ENCODE results near the gene ATG2B.

ATG2B gene

DNA sequence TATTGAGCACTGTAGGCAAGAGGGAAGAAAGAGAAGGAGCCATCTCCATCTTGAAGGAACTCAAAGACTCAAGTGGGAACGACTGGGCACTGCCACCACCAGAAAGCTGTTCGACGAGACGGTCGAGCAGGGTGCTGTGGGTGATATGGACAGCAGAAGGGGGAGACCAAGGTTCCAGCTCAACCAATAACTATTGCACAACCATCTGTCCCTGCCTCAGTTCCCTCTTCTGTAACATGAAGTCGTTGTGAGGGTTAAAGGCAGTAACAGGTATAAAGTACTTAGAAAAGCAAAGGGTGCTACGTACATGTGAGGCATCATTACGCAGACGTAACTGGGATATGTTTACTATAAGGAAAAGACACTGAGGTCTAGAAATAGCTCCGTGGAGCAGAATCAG lies 121.0 kb downstream of the ATG2B start:
- no peak overlapping the region for H3K4me3 ChIP-seq (ENCODE audit: low read length)
- TF ChIP-seq, protein P1, sequence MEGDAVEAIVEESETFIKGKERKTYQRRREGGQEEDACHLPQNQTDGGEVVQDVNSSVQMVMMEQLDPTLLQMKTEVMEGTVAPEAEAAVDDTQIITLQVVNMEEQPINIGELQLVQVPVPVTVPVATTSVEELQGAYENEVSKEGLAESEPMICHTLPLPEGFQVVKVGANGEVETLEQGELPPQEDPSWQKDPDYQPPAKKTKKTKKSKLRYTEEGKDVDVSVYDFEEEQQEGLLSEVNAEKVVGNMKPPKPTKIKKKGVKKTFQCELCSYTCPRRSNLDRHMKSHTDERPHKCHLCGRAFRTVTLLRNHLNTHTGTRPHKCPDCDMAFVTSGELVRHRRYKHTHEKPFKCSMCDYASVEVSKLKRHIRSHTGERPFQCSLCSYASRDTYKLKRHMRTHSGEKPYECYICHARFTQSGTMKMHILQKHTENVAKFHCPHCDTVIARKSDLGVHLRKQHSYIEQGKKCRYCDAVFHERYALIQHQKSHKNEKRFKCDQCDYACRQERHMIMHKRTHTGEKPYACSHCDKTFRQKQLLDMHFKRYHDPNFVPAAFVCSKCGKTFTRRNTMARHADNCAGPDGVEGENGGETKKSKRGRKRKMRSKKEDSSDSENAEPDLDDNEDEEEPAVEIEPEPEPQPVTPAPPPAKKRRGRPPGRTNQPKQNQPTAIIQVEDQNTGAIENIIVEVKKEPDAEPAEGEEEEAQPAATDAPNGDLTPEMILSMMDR (conservative IDR thresholded peaks at IDR 0.05; ENCODE audit: low read length): no peak

DNA sequence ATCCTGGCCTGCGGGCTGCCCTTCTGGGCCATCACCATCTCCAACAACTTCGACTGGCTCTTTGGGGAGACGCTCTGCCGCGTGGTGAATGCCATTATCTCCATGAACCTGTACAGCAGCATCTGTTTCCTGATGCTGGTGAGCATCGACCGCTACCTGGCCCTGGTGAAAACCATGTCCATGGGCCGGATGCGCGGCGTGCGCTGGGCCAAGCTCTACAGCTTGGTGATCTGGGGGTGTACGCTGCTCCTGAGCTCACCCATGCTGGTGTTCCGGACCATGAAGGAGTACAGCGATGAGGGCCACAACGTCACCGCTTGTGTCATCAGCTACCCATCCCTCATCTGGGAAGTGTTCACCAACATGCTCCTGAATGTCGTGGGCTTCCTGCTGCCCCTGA lies 122.5 kb downstream of the ATG2B start:
- TF ChIP-seq, protein P1 (conservative IDR thresholded peaks at IDR 0.05; ENCODE audit: low read length): no peak
- no peak overlapping the region for H3K4me3 ChIP-seq (ENCODE audit: low read length)
- no peak for DNase-seq (ENCODE audit: low read depth)

More for the DNA sequence above, 121.0 kb downstream of the ATG2B start:
- no peak for DNase-seq (ENCODE audit: low read depth)

DNA sequence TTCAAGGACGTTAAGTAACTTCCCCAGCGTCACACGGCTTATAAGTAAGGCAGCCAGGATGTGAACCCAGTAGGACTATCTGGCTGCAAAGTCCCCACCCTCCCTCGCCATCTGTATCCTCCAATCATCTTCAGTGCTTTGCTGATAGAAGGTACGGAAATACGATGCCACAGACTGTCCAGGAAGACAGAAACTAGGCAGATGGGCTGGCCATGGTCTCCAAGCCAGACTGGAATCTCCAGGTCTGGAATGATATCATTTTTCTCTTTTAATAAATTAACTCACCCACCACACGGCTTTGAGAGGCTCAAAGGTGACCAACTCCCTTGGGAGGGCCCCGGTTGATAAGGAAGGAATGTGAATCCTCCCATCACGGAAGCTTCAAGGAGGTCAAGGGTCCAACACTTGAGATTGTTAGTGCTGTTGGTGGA lies 123.4 kb downstream of the ATG2B start:
- DNase-seq (ENCODE audit: low read depth): no peak
- TF ChIP-seq, protein P1 (conservative IDR thresholded peaks at IDR 0.05; ENCODE audit: low read length): no peak
- no peak overlapping the region for H3K4me3 ChIP-seq (ENCODE audit: low read length)

DNA sequence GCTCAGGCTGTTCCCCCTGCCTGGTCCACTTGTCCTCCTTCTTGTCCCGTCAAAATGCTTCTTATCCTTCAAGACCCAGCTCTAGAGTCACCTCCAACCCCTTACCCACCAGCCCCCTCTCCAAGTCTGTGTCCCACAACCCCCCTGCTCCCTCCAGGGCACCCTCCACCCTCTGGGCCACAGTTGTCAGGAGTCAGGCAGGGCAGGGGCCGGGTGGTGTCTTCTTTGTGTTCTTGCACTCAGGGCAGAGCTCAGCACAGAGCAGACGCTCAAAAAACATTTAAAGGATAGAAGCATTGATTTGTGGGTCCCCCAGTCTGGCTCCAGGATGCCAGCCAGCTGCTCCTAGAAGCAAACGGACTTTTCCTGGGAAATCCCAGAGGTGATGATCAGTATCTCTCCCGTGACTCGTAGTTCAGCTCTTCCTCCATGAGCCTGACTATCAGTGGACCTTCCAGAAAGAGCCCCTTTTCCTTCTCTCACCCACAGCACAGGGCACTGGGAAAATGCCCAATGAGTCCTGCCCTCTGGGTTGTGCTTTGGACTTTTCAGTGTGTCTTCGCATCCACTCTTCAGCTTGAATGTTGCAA lies 124.4 kb downstream of the ATG2B start:
- TF ChIP-seq, protein P1 (conservative IDR thresholded peaks at IDR 0.05; ENCODE audit: low read length): no peak
- no peak for DNase-seq (ENCODE audit: low read depth)
- H3K4me3 ChIP-seq (ENCODE audit: low read length): no peak overlapping the region

DNA sequence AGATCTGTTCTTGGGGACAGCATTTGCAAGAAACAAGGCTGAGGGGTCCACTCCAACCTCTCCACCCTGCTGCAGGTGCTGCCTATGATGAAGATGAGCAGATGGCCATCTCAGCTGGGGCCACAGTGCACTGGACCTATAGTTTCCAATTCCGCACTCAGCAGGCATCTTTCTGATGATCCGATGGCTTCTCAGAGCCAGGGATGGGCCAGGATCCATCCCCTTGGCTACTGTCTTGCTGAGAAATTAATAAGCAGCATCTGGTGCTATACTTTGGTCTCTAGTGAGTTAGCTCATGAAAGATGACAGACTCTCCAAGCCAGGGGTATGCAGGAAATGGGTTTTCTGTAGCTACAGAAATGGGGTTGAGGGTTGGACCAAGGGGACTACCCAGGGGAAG lies 125.5 kb downstream of the ATG2B start:
- DNase-seq (ENCODE audit: low read depth): no peak
- H3K4me3 ChIP-seq (ENCODE audit: low read length): no peak overlapping the region
- TF ChIP-seq, protein P1 (conservative IDR thresholded peaks at IDR 0.05; ENCODE audit: low read length): no peak

DNA sequence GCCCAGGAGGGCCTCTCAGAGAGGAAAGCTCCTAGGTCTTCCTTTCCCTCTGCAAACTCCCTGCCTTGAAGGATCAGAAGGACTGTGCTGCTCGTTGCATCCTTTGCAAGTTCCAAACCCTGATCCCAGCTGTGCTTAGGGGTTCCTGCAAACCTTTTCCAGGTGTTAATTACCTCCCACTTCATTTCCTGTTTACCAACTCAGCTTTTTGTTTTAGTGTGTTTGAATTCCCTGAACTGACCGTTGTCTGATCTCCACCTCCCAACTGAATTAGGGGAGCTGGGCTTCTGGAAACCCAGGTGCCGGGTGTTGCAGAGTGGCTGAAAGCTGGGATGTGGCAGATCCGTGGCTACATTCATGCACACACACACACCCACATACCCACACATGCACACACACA lies 127.7 kb downstream of the ATG2B start:
- H3K4me3 ChIP-seq (ENCODE audit: low read length): no peak overlapping the region
- DNase-seq (ENCODE audit: low read depth): no peak
- TF ChIP-seq, protein P1 (conservative IDR thresholded peaks at IDR 0.05; ENCODE audit: low read length): no peak

DNA sequence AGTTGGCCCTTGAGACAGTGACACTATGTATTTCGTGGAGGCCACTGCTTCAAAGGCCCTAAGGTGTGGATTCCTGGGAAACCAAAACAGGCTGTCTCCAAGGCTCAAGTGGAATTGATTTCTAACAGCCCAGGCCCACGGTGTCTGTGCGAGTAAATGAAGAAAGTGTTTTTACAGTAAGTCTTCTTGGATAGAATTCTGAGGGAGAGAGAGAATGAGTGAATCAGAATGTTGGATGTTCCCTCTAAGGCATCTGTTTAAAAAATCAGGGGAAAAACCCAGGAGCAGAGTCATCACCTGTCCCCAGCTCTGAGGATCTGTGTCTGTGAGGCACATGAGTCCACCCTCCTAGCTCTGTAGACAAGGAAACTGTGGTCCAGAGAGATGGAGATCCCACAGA lies 129.5 kb downstream of the ATG2B start:
- DNase-seq (ENCODE audit: low read depth): no peak
- no peak overlapping the region for H3K4me3 ChIP-seq (ENCODE audit: low read length)
- TF ChIP-seq, protein P1 (conservative IDR thresholded peaks at IDR 0.05; ENCODE audit: low read length): no peak

Measured in AG10803 (cell line).